Urothelium cell line (cell line): ENCODE measurements around the gene RBP5.

ENCODE experiments used
- DNase-seq: peaks from one replicate; pipeline ENCODE4 v3.0.0; 2011; ENCODE audit warnings: low spot score, mixed read lengths
- FAIRE-seq: peaks from 2 replicates; lab custom pipeline; 2011; peaks lifted over from hg19 to GRCh38; lab: Jason Lieb, UNC

RBP5 gene

DNA sequence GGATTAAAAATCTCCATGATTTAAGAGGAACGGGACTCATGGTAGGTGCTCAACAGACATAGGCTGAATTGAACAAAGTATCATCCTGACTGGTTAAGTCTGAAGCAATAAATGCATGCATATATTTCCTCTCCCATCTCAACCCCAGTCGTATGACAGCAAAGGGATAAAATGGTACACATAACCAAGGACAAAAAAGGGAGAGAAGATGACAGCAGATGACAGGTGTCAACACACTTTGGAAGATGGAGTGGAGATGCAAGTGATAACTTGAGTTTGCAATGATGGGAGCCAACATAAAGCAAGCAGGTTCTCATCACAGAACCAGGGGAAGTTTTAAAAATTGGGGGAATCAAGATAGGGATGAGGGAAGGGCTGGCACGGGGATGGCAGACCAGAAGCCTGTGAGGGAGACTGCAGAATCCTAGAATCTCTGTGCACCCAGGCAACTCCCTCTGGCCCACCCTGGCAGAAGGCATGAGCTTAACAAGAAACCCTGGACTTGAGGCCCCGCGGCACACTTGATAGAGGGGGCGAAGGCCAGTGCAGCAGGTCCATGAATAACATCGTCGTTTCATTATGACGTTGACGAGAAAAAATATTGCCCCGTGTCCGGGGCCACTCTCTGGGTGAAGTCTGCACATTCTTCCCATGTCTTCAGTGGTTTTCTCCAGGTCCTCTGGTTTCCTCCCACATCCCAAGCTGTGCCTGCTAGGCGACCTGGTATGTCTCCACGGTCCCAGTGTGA lies 24.7 kb downstream of the RBP5 start:
- FAIRE-seq (peak; percentile 9), DNase-seq (no peak)

DNA sequence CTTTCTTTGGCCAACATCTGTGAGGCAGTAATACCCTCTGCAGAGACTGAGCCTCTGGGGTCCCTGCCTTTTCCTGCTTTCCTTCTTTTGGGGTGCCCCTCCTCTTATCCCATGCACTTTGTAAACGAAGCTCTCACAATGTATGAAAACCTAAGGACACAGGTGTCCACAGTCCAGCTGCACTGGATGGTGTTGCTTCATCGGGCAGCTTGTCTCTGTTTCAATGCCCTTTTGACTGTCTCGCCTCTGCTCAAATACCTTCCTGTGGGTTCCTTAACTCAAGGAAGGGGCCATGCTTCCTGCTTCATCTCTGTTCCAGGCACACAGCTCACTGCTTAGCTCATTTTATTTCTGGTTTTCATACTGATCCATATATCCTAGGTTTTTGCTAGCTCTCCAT lies 26.1 kb downstream of the RBP5 start:
- DNase-seq (no peak), FAIRE-seq (peak; percentile 44)

GRCh38 chr12:7101694-7102131 lies 27.0 kb downstream of the RBP5 start:
- DNase-seq (no peak), FAIRE-seq (no peak)

- DNase-seq: no peak
- FAIRE-seq: no peak
Observed at GRCh38 chr12:7101047-7101693, 27.5 kb downstream of the RBP5 start.

DNA sequence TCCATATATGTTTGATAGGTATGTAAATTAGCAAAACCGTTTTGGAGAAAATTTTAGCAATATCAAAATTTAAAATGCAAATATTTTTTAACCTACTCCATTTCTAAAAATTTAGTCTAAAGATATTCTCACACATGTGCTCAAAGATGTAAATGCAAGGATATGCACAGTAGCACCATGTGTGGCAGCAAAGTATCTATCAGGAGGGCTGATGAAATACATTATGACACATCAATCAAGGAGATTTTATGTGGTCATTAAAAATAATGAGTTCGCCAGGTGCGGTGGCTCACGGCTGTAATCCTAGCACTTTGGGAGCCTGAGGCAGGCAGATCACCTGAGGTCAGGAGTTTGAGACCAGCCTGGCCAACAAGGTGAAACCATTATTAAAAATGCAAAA lies 28.4 kb downstream of the RBP5 start:
- no peak for DNase-seq
- FAIRE-seq: no peak

DNA sequence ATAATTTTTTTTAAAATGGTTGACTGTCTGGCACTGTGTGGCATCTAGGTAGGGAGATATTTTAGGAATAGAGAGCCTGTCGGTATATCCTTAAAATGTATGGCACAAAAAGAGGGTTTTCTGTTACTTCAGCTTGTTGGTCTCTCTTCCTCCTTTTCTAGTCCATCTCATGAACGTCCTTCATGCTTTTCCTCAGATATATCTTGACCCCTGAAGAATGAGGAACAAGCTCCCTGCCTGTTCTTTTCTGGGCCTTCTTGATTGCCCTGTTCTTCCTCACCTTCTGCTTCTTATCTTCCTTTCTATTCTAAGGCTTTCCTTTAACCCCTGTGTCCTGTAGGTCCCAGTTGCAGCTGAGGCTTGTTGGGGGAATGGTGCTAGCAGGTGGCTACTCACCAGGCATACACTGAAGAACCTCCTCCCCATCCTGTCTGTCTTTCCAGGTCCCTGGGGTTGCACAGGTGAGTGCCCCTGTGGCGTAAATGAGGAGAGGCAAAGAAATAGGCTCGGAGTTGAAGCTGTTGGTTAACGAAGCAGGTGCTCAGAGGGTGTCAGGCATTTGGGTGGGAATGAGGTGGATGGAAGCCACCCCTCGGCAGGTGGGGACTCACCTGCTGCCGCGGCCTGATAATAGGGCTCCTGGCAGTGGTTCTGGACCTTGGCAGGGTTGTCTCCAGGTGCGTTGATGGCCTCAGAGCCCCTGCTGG lies 29.2 kb downstream of the RBP5 start:
- DNase-seq (no peak), FAIRE-seq (no peak)

DNA sequence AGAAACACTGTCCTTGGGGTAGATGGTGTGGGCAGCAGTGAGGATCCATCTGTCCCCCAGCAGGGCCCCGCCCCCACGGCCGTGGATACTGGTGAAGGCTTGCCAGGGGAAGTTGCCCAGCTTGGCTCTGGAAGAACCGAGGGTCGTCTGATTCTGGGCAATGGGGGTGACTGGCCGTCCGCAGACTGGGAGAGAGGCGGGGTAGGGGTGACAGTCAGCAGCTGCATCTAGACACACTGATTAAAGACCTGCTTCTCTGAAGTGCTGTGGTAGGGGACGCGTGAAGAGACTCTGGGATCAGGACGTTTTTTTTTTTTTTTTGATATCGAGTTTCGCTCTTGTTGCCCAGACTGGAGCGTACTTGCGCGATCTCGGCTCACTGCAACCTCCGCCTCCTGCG lies 31.7 kb downstream of the RBP5 start:
- FAIRE-seq: no peak

DNA sequence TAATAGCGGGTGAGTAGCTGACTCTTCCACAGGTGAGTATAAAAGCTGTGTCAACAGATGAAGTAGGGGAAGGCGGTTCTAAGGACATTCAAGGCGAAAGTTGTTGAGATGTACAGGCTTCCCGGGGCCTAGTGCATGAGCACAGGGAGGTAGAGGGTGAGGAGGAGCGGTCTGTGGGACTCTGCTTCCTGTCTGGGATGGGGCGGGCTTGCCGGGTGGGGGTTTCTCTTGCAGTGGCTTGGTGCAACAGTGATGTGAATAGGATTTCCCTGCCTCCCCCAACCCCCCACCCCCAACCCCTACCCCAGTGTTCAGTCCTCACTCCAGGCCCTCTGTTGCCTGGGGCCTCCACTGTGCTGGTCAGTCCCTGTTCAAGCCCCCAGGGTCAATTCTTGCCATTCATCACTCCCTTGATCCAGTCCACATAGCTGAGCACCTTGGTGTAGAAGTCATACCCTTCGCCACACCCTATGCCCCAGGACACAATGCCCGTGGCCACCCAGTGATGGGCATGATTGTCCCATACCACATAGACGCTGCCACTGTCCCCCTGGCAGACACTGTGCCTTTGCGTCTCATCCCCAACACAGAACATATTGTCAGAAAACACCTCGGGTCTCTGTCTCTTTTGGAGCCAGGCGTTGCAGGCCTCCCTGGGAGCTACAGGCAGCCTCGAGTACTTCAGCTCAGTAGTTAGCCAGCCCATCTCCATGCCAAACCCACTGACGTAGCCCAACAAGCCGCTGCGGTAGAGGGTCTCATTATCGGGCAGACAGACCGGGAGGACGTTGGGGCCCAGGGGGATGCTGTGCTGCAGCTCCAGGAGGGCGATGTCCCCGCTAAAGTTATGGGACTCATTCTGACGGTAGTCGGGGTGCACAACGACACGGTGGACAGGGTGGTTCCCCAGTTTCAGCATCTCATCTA lies 32.4 kb downstream of the RBP5 start:
- peak; percentile 27 for FAIRE-seq
- no peak for DNase-seq

More for the DNA sequence above, 31.7 kb downstream of the RBP5 start:
- DNase-seq: no peak

- FAIRE-seq (peak; percentile 71), DNase-seq (no peak)
Observed at GRCh38 chr12:7093892-7094291, 34.8 kb downstream of the RBP5 start.

- DNase-seq (no peak), FAIRE-seq (no peak)
Observed at GRCh38 chr12:7093486-7093885, 35.2 kb downstream of the RBP5 start.

GRCh38 chr12:7092986-7093460 lies 35.7 kb downstream of the RBP5 start:
- FAIRE-seq (peak; percentile 56), DNase-seq (no peak)

GRCh38 chr12:7092229-7092985 lies 36.3 kb downstream of the RBP5 start, which contains the start of gene C1R:
C1R (minus strand) TSS chr12:7092445; CDS start chr12:7092388, 57 bp downstream.
- FAIRE-seq (peak; percentile 17), DNase-seq (peak; percentile 74)

DNA sequence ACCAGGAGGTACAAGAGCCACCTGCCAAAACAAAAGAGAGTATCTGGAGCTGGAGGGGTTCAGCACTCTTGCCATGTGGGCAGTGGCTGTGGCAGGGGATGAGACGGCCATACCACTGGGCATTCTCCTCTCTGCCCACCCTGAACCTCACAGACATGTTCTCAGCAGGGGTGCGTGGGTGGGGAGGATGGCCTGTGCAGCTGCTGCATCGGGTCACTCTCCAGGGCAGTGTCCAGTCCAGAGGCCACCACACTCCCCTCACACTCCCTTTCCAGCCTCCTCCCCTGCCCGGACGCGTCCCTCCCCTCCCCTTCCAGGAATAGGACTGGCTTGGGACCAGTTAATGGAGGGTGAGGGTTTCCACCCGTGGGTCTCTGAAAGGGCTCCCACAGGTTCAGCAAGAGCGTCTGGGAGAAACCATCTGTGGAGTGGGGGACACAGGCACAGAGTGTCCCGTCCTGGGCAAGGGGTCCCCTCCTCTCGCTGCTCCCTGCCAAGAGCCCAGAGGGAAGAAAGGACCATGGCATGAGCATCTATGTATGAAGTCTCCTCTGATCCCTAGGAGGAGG lies 36.9 kb downstream of the RBP5 start:
- DNase-seq (no peak), FAIRE-seq (peak; percentile 82)

GRCh38 chr12:7091171-7091570 lies 37.5 kb downstream of the RBP5 start:
- no peak for DNase-seq
- peak; percentile 63 for FAIRE-seq

DNA sequence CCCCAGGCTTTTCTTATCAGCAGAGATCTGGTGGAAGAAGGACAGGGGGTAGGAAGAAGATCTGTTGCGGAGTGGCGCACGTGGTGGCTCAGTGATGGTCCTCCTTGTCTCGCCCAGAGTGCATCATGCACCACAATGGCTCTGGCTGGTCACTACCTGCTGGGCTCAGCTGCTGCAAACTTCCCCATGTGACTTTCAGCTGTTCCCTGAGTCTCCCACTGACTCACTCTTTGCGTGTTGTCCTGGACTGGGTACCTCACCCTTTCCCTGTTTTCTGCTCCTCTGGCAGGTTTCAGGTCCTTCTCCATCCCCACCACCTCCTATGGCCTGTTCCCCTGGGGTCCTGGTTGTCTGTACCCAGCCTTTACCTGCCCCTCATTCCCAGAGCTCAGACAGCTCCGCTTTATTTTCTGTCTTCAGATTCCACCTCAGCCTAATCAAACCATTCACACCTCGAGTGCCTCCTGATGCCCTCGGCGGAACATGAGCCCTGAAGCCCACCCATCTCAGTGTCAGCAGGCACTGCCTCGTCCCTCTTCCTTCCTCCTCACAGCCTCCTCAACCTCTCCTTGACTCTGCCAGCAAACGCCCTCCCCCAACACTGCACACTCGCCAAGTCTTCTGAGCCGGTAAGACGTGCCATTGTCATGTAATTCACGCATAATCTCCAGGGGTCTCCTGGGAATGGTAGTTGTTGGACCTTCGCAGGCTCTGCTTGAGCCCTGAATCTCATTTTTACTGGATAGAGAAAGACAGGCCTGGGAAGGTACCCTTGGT lies 38.3 kb downstream of the RBP5 start:
- peak; percentile 82 for FAIRE-seq
- no peak for DNase-seq

DNA sequence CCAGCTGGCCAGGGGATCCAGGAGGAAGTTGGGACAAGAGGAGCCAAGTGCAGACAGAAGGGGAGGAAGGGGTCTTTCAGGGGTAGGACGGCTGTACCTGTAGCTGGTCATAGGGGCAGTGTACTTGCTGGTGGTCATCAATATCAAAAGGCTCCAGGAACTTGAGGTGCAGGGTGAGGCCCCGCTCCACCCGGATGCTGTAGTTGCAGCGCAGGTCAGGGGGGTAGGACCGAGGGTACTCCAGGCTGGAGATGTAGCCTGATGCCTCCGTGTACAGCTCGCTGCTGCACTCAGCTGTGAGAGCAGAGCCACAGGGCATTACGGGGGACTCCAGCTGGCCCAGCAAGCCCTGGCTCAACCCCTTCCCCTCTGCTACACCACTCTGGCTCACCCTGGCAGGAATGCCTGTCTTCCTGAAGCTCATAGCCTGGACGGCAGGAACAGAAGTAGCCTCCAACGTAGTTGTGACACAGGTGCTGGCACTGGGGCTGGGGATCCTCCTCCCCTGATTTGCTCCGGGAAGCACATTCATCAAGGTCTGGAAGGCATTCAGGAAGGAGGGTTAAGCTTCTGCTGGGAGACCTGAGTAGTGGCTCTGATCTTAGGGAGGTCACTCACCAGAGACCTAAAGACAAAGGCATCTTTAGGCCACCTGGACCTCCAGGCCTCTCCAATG lies 39.4 kb downstream of the RBP5 start:
- no peak for FAIRE-seq
- no peak for DNase-seq

GRCh38 chr12:7083125-7083524 lies 45.6 kb downstream of the RBP5 start:
- no peak for FAIRE-seq
- DNase-seq: no peak

- DNase-seq (no peak), FAIRE-seq (no peak)
Observed at GRCh38 chr12:7081037-7081436, 47.7 kb downstream of the RBP5 start.
